OCI-LY3 (cell line): ENCODE results near the gene SLA2.

Experiments
- CTCF ChIP-seq: fragments of 200-600, 300-600 bp; sonication (generic); IDR thresholded peaks from 2 replicates; pipeline ENCODE4 v1.5.1; 2014; ENCODE audit warnings: antibody characterized with exemption, low read length, low read depth
- EZH2phosphoT487 ChIP-seq: fragments of 200-600 bp; shearing (Covaris generic); IDR thresholded peaks from 2 replicates; pipeline ENCODE4 v1.6.1; 2018; ENCODE audit warnings: antibody characterized with exemption, mixed run types, low read depth

- TF ChIP-seq CTCF = no peak
- no peak for TF ChIP-seq EZH2phosphoT487
Measured at GRCh38 chr20:36613974-36614373, 32.0 kb downstream of the SLA2 start.
